Body of pancreas (tissue), 4 donors: ENCODE measurements around the gene WRNIP1.

ENCODE experiments used
- POLR2A ChIP-seq, 3 donors: fragments of 450-650 bp; IDR thresholded peaks; one replicate each; pipeline ENCODE4 v1.6.1; 2016; ENCODE audit warnings: antibody characterized with exemption in 3 of 3, mild to moderate bottlenecking in 2 of 3
- TF ChIP-seq, protein P1 (sequence below), 7 experiments: fragments of 450-650 bp in 4 of 7; fragments of 200-600 bp in 3 of 7; sonication (generic) in 3 of 7; IDR thresholded peaks; one replicate each; pipeline ENCODE4 v1.5.1; 2016 to 2019; ENCODE audit warnings: antibody characterized with exemption in 7 of 7

- TF ChIP-seq, protein P1, sequence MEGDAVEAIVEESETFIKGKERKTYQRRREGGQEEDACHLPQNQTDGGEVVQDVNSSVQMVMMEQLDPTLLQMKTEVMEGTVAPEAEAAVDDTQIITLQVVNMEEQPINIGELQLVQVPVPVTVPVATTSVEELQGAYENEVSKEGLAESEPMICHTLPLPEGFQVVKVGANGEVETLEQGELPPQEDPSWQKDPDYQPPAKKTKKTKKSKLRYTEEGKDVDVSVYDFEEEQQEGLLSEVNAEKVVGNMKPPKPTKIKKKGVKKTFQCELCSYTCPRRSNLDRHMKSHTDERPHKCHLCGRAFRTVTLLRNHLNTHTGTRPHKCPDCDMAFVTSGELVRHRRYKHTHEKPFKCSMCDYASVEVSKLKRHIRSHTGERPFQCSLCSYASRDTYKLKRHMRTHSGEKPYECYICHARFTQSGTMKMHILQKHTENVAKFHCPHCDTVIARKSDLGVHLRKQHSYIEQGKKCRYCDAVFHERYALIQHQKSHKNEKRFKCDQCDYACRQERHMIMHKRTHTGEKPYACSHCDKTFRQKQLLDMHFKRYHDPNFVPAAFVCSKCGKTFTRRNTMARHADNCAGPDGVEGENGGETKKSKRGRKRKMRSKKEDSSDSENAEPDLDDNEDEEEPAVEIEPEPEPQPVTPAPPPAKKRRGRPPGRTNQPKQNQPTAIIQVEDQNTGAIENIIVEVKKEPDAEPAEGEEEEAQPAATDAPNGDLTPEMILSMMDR (IDR thresholded peaks at IDR 0.05) = no peak
- TF ChIP-seq POLR2A (IDR thresholded peaks at IDR 0.05) = no peak
These were observed 39.1 kb upstream of the WRNIP1 start for GRCh38 chr6:2725999-2726567.
